ENCODE data around the gene RB1.

The RB1 gene

GRCh38 chr13:48303359-48304142 lies at the start of gene RB1:
RB1 (plus strand) TSS chr13:48303751; CDS start chr13:48303913, 162 bp downstream.
- peak in 54 of 56 donors; percentile 22 to 91 (median 74) for DNase-seq

GRCh38 chr13:48253849-48254248 lies 49.7 kb upstream of the RB1 start:
- DNase-seq, result no peak

- DNase-seq, result no peak
These were observed 48.5 kb upstream of the RB1 start for GRCh38 chr13:48255090-48255489.

GRCh38 chr13:48255954-48256353 lies 47.6 kb upstream of the RB1 start:
- DNase-seq, result peak in 1 of 56 donors; percentile 14

- DNase-seq, result no peak
These were observed 45.5 kb upstream of the RB1 start for GRCh38 chr13:48258002-48258401.

GRCh38 chr13:48258430-48258829 lies 45.1 kb upstream of the RB1 start:
- DNase-seq, result no peak

GRCh38 chr13:48260970-48261369 lies 42.6 kb upstream of the RB1 start:
- no peak for DNase-seq

GRCh38 chr13:48263196-48263595 lies 40.4 kb upstream of the RB1 start:
- DNase-seq, result no peak

- no peak for DNase-seq
These were observed 39.5 kb upstream of the RB1 start for GRCh38 chr13:48264058-48264457.

GRCh38 chr13:48265217-48265815 lies 38.2 kb upstream of the RB1 start:
- DNase-seq, result no peak

- no peak for DNase-seq
These were observed 37.4 kb upstream of the RB1 start for GRCh38 chr13:48266150-48266549.

- no peak for DNase-seq
These were observed 36.6 kb upstream of the RB1 start for GRCh38 chr13:48266701-48267639.

GRCh38 chr13:48268019-48268418 lies 35.5 kb upstream of the RB1 start:
- DNase-seq, result no peak

GRCh38 chr13:48273346-48273745 lies 30.2 kb upstream of the RB1 start:
- DNase-seq, result no peak

GRCh38 chr13:48275507-48275906 lies 28.0 kb upstream of the RB1 start:
- no peak for DNase-seq

GRCh38 chr13:48278806-48279205 lies 24.7 kb upstream of the RB1 start:
- DNase-seq, result no peak

- no peak for DNase-seq
These were observed 22.0 kb upstream of the RB1 start for GRCh38 chr13:48281556-48281955.

GRCh38 chr13:48291730-48292129 lies 11.8 kb upstream of the RB1 start:
- DNase-seq, result no peak

GRCh38 chr13:48292650-48293049 lies 10.9 kb upstream of the RB1 start:
- no peak for DNase-seq

GRCh38 chr13:48294653-48295052 lies 8.9 kb upstream of the RB1 start:
- DNase-seq, result no peak

GRCh38 chr13:48295271-48295670 lies 8.3 kb upstream of the RB1 start:
- DNase-seq, result no peak

- no peak for DNase-seq
These were observed 7.0 kb upstream of the RB1 start for GRCh38 chr13:48296528-48296927.
